Measurements from ENCODE around the gene CDKN2C.
"Not testable (repeated sequence)": the region's sequence is repeated elsewhere in the genome, so short reads cannot be mapped to it uniquely, and the experiment has no call there.

CDKN2C gene

GRCh38 chr1:50969611-50970508 is at the start of gene CDKN2C:
Gene CDKN2C, plus strand, starts transcription at chr1:50970245. Its CDS starts 124 bp downstream, at chr1:50970369.
- peak in 12 of 14 donors; percentile 33 to 77 (median 60) for DNase-seq

GRCh38 chr1:50920409-50920808 is 49.6 kb upstream of the CDKN2C start:
- no peak for DNase-seq

DNA sequence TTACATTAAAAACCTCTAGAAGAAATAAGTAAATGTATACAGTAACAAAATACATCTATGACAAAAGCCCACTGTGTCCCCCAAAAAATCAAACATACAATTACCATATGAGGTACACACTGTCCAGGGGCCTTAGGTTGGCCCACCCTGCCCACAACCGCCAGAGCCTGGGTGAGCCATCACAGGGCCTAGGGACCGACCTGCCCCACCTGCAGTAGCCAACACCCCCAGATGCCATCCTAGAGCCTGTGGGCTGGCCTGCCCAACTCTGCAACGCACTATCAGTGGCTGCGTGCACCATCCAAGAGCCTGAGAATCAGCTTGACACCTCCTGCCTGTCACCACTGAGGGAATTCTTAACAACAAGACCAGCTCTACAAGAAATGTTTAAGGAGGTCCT is 49.0 kb upstream of the CDKN2C start:
- no peak for DNase-seq

DNA sequence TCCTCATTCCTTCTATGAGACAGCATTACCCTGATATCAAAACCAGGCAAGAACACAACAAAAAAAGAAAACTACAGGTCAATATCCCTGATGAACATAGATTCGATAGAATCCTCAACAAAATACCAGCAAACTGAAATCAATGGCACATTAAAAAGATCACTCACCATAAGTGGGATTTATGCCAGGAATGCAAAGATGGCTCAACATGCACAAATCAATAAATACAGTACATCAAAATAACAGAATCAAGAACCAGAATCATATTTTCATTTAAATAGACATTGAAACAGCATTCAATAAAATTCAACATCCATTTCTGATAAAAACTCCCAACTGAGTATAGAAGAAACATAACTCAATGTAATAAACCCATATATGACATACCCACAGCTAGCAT is 46.5 kb upstream of the CDKN2C start:
- no peak for DNase-seq

DNA sequence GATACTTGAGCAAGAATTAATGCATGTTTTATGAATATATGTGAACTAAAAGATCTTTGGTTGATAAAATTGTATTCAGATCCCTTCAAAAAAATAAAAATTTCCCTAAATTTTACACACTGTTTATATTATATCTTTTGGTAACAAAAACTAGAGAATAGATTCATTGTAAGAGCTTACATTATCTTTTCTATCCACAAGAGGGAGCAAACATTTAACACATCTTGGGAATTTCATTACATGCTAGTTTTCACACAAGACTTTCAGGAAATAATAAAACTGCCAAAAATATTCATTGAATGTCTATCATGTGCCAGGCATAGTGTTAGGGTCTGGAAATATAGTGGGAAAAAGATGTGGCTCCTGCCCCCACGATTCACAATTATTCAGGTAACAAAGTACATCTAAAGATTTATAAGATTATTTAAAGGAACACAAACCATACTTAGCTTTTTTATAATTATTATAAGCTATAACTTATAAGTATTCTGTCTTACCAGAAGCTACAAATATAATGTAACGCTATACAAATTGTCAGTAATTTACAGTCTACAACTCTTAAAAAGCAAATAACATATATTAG is 40.6 kb upstream of the CDKN2C start:
- DNase-seq = no peak

- no peak for DNase-seq
These were observed 39.9 kb upstream of the CDKN2C start for GRCh38 chr1:50930193-50930592.

DNA sequence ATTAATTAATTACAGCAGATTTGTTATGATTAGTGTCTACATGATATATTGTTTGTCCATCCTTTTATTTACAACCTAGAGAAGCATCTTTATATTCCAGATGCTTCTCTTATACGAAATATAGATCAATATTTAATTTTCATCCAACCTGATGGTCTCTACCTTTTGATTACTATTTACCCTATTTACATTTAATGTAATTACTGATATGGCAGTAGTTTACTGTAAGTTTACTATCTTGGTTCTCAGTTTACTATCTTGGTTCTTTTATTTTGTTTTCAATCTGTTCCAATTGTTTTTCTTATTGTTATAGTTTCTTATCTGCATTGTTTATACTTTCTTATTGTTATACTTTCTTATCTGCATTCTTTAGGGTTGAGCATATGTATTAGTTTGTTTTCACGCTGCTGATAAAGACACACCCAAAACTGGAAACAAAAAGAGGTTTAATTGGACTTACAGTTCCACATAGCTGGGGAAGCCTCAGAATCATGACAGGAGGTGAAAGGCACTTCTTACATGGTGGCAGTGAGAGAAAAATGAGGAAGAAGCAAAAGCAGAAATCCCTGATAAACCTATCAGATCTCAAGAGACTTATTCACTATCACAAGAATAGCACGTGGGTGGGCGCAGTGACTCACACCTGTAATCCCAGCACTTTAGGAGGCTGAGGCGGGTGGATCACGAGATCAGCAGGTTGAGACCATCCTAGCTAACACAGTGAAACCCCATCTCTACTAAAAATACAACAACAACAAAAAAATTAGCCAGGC is 38.9 kb upstream of the CDKN2C start:
- DNase-seq = no peak

DNA sequence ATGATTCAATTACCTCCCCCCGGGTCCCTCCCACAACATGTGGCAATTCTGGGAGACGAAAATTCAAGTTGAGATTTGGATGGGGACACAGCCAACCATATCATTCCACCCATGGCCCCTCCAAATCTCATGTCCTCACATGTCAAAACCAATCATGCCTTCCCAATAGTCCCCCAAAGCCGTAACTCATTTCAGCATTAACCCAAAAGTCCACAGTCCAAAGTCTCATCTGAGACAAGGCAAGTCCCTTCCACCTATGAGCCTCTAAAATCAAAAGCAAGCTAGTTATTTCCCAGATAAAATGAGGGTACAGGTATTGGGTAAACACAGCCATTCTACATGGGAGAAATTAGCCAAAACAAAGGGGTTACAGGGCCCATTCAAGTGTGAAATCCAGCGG is 38.0 kb upstream of the CDKN2C start:
- not testable (repeated sequence) for DNase-seq

DNA sequence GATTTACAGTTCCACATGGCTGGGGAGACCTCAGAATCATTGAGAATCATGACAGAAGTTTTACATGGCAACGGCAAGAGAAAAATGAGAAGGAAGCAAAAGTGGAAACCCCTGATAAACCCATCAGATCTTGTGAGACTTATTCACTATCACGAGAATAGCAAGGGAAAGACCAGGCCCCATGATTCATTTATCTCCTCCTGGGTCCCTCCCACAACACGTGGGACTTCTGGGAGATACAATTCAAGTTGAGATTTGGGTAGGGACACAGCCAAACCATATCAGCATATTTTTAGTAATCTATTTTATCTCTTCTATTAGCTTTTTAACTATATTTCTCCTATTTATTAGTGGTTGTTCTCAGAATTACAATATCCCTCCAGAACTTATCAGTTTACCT is 36.3 kb upstream of the CDKN2C start:
- not testable (repeated sequence) for DNase-seq

GRCh38 chr1:50934838-50935237 is 35.2 kb upstream of the CDKN2C start:
- no peak for DNase-seq

DNA sequence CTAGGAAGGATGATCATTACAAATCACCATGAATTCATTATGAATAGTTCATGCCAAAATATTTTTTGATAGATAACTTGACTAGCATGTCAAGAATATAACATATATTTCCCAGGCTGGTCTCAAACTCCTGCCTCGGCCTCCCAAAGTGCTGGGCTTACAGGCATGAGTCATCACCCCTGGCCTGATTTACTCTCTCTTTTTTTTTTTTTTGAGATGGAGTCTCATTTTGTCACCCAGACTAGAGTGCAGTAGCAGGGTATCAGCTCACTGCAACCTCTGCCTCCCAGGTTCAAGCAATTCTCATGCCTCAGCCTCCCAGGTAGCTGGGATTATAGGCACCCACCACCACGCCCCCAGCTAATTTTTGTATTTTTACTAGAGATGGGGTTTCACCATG is 34.8 kb upstream of the CDKN2C start:
- not testable (repeated sequence) for DNase-seq

- DNase-seq = no peak
These were observed 33.7 kb upstream of the CDKN2C start for GRCh38 chr1:50936321-50936720.

DNA sequence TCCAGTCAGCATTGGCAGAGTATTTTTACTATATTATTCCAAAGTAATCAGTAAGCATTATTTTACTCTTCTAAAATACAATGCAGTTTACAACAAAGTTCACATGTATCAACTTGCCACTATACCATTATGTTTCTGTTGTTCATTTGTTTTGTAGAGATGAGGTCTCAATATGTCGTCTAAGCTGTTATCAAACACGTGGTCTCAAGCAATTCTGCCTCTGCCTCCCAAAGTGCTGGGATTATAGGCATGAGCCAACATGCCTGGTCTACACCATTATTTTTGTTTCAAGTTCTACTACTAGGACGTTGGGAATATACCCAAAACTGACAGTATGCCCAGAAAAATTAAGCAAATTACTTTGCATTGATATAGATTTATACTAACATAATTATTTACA is 29.8 kb upstream of the CDKN2C start:
- DNase-seq = no peak

DNA sequence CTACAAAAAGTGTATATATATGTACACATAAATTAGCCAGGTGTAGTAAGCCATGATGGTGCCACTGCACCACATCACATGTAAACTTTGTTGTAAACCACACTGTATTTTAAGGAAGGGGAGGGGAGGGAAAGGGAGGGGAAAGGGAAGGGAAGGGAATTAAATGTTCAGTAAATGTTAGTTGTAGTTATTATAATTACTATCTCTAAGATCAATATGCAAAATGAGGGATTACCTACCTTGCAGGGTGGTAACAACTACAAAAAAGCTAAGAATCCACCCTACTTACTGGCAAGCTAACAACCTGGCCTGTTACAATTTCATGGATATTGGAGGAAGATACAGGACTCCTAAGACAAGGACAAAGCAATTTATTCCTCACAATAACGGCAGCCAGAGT is 27.7 kb upstream of the CDKN2C start:
- DNase-seq = no peak

- no peak for DNase-seq
These were observed 20.6 kb upstream of the CDKN2C start for GRCh38 chr1:50949286-50949982.

DNA sequence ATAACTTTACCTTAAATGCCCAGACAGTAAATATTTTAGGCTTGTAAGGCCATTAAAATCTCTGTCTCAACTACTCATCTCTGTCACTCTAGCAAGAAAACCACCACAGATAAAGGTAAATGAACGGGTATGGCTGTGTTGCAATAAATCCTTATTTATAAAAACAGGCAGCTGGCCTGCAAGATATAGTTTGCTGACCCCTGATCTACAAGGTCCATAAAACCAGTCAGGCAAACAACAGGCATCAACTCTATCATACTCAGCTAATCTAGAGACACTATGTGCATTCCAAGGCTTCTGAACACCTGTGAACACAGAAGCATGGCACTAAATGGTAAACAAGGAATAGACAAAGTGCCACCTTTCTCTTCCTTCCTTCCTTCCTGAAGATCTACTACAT is 19.6 kb upstream of the CDKN2C start:
- no peak for DNase-seq

DNA sequence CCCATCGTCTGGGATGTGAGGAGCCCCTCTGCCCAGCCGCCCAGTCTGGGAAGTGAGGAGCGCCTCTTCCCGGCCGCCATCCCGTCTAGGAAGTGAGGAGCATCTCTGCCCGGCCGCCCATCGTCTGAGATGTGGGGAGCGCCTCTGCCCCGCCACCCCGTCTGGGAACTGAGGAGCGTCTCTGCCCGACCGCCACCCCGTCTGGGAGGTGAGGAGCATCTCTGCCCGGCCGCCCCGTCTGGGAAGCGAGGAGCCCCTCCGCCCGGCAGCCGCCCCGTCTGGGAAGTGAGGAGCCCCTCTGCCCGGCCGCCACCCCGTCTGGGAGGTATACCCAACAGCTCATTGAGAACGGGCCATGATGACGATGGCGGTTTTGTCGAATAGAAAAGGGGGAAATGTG is 17.5 kb upstream of the CDKN2C start:
- DNase-seq = not testable (repeated sequence)

GRCh38 chr1:50955116-50955515 is 14.9 kb upstream of the CDKN2C start:
- no peak for DNase-seq

GRCh38 chr1:50959303-50959912 is 10.6 kb upstream of the CDKN2C start:
- peak in 1 of 14 donors; percentile 48 for DNase-seq

DNA sequence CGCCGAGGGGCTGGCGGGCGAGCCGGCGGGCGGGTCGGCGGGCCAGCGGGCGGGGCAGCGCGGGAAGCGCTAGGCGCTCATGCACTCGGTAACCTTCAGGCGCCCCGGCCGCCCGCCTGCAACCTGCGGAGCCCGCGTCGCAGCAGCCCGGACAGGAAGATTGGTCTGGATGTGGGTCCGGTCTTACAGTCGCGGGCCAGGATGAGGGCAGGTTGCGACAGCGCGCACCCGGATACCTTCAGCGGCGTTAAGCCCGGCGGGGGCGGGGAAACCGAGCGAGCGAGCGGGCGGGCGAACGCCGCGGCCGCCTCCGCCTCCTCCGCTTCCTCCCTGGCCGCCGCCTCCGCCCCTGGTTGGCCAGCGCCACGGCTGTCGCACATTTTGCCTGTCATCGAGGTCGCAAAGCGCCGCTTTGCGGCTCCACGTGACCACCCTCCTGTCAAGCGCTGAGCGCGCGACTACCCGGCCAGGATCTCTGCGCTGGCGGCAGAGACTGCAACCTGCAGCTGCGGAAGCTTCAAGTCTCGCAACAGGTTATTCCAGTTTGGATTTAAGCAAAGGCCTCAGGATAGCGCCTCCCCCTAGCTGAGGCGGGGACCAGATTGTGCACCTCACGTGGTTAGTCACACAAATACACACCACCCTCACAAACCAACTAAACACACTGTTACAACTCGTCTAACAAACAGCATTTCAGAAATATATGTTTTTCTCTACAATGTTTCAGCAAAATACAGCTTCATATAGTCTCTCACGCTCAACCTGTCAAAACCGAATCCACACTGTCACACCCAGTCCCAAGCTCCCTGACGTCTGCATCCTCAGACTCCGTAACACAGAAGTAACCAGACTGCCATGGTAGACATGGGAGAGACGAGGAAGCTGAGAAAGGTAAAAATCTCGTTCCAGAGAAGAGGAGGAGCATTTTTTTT is 9.9 kb upstream of the CDKN2C start, which contains the start of gene FAF1:
Gene FAF1 (minus strand): TSS at position 355 of the 932 bp plus-strand sequence. CDS start 456 bp downstream, outside the sequence.
- peak; percentile 78 to 97 (median 94) for DNase-seq

DNA sequence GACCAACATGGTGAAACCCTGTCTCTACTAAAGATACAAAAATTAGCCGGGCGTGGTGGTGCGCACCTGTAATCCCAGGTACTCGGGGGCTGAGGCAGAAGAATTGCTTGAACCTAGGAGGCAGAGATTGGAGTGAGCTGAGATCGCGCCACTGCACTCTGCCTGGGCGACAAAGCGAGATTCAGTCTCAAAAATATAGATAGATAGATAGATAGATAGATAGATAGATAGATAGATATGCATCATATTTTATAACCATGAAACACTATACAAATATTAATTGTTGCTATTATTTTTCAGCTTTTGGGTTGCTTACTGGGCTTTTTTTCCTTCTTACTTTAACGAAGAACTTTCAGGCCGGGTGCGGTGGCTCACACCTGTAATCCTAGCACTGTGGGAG is 5.2 kb upstream of the CDKN2C start:
- DNase-seq = no peak
